Aorta (tissue), 4 donors: ENCODE results near the gene TRIM26. TPM values are rescaled to one million over a fixed set of nuclear protein-coding genes. Genes with fewer than 3 reads are reported as not detected.

ENCODE experiments used
- polyA plus RNA-seq, 2 donors: library from polyadenylated mRNA; stranded (reverse); fragments of 200-250 nt; gene quantifications; one replicate each; pipeline ENCODE4 v1.2.3, GENCODE V29; 2013
- total RNA-seq, 2 donors: library from RNA; stranded (reverse); fragmentation: NEBNext Ultra II Directional; extraction: Animal tissue kit (Norgen Biotek cat#: 25700); gene quantifications; one replicate each; pipeline ENCODE4 v1.2.1, GENCODE V29; 2021
- donor health status: healthy with polysubstance abuse.
- donor health status: Bipolar disorder and iron deficiency.
- donor health status: DM: no; HTN: no; CAD: no.
- donor health status: DM: yes; HTN: yes; CAD: no.

The TRIM26 gene
- total and polyA plus RNA-seq, 4 donors, result 20.1 to 36.5 (median 29.7) TPM

Other genes with a start within 250 kb of the TRIM26 start
- 10 to 100 TPM; 20.5 to 21.4 TPM for gene POLR1H, start 152.1 kb downstream of the TRIM26 start, total RNA-seq
- gene POLR1H, start 152.1 kb downstream of the TRIM26 start, polyA plus RNA-seq, result 10 to 100 TPM; 21.0 to 42.1 TPM
- gene PPP1R11, start 146.2 kb downstream of the TRIM26 start, total RNA-seq, result 10 to 100 TPM; 40.0 to 43.8 TPM
- gene PPP1R11, start 146.2 kb downstream of the TRIM26 start, polyA plus RNA-seq, result 10 to 100 TPM; 61.6 to 66.7 TPM
- gene RNF39, start 137.6 kb downstream of the TRIM26 start, total RNA-seq, result not detected
- under 1 TPM in 1 of 2 donors, not detected in 1; 0.26 TPM for gene RNF39, start 137.6 kb downstream of the TRIM26 start, polyA plus RNA-seq
- gene TRIM31, start 100.3 kb downstream of the TRIM26 start, total RNA-seq, result not detected
- 10 to 100 TPM in 1 of 2 donors, under 1 TPM in 1; 0.79 to 13.8 TPM for gene TRIM31, start 100.3 kb downstream of the TRIM26 start, polyA plus RNA-seq
- not detected for gene TRIM40, start 77.3 kb downstream of the TRIM26 start, total RNA-seq
- 1 to 10 TPM in 1 of 2 donors, not detected in 1; 2.9 TPM for gene TRIM40, start 77.3 kb downstream of the TRIM26 start, polyA plus RNA-seq
- gene TRIM10, start 52.2 kb downstream of the TRIM26 start, total RNA-seq, result under 1 TPM in 1 of 2 donors, not detected in 1; 0.12 TPM
- gene TRIM10, start 52.2 kb downstream of the TRIM26 start, polyA plus RNA-seq, result under 1 TPM in 1 of 2 donors, not detected in 1; 0.13 TPM
- not detected for gene TRIM15, start 49.9 kb downstream of the TRIM26 start, total RNA-seq
- gene TRIM15, start 49.9 kb downstream of the TRIM26 start, polyA plus RNA-seq, result 1 to 10 TPM; 1.6 to 7.0 TPM
- gene TRIM39, start 113.5 kb upstream of the TRIM26 start, total RNA-seq, result 10 to 100 TPM; 13.8 to 15.5 TPM
- gene TRIM39, start 113.5 kb upstream of the TRIM26 start, polyA plus RNA-seq, result 10 to 100 TPM; 10.3 to 15.7 TPM
- 10 to 100 TPM; 26.7 to 32.8 TPM for gene RPP21, start 131.8 kb upstream of the TRIM26 start, total RNA-seq
- gene RPP21, start 131.8 kb upstream of the TRIM26 start, polyA plus RNA-seq, result 100 to 1,000 TPM in 1 of 2 donors, 10 to 100 TPM in 1; 78.0 to 119 TPM